Suprapubic skin (tissue), 4 donors: ENCODE measurements around the gene FBXO7.

Experiments
- CTCF ChIP-seq, 2 donors: fragments of 200-600 bp in 1 of 2; fragments of 450-650 bp in 1 of 2; sonication (generic) in 1 of 2; IDR thresholded peaks; one replicate each; pipeline ENCODE4 v1.5.1; 2016 to 2019; ENCODE audit warnings: antibody characterized with exemption in 2 of 2, mild to moderate bottlenecking in 1 of 2, moderate library complexity in 1 of 2
- POLR2A ChIP-seq, 2 donors: fragments of 450-650 bp; IDR thresholded peaks; one replicate each; pipeline ENCODE4 v1.6.1; 2017; ENCODE audit warnings: antibody characterized with exemption in 2 of 2, mild to moderate bottlenecking in 2 of 2, moderate library complexity in 2 of 2
- POLR2AphosphoS5 ChIP-seq, 3 donors: sonication (generic); formaldehyde crosslinking; IDR thresholded peaks; one replicate each; pipeline ENCODE4 v1.6.1; 2017; ENCODE audit warnings: antibody characterized with exemption in 3 of 3

DNA sequence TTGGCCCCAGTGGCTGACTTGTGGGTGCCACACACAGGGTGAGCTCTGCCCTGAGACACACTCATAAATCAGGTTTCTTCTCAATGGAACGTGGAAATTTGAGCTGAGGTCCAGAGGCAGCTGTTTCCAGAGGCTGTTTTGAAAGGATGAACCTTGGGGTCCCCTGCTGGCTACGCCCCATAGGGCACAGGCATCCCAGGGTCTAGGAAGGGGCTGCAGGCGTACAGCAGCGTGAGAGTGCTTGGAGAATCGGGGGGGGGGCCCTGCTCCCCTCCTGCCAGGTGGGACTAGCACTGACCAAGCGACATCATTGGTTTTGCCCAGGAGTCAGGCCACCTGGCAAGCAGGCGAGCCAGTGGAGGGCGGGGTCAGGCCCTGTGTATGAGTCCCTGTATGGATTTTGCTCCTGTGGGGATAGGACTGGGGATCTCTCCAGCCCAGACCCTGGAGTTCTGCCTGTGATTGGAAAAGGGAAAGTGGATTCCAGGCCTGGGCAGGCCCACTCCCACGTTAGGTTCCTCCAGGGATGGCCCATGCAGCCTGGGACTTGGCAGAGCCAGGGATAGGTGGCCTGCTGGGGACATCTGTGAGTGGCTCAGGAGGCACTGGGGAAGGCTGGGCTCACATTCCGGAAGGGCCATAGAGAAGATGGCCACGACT is 61.0 kb downstream of the FBXO7 start:
- TF ChIP-seq CTCF (IDR thresholded peaks at IDR 0.05) (no peak), POLR2A (IDR thresholded peaks at IDR 0.05) (no peak), POLR2AphosphoS5 (IDR thresholded peaks at IDR 0.05) (no peak)
